Sciatic nerve (tissue), 2 donors: ENCODE data around the gene TDO2. TPM values are rescaled to one million over a fixed set of nuclear protein-coding genes. Genes with fewer than 3 reads are reported as not detected.
"Not testable (repeated sequence)": the region's sequence is repeated elsewhere in the genome, so short reads cannot be mapped to it uniquely, and the experiment has no call there.

Experiments
- ATAC-seq: fragments of 200-7000 bp; cut with Tn5 transposase; one replicate; pipeline ENCODE4 v1.9.1; 2020; ENCODE audit warnings: mild to moderate bottlenecking, moderate library complexity
- DNase-seq: peaks from one replicate; pipeline ENCODE4 v3.0.0-alpha.2; 2020; ENCODE audit warnings: low spot score
- intact Hi-C: fragments of 100-400 bp; cut with DNase I; formaldehyde crosslinking; loops from one replicate; pipeline ENCODE4 v1.14.2; 2022
- total RNA-seq: library from RNA; stranded (reverse); fragmentation: NEBNext Ultra II Directional; extraction: Animal tissue kit (Norgen Biotek cat#: 25700); gene quantifications from one replicate; pipeline ENCODE4 v1.2.1, GENCODE V29; 2021
- donor health status: DM: no; HTN: no; CAD: no.
- donor health status: DM: no; HTN: no; CAD: no.

The TDO2 gene
- total RNA-seq, 1 donor from 2014 or later = not detected

DNA sequence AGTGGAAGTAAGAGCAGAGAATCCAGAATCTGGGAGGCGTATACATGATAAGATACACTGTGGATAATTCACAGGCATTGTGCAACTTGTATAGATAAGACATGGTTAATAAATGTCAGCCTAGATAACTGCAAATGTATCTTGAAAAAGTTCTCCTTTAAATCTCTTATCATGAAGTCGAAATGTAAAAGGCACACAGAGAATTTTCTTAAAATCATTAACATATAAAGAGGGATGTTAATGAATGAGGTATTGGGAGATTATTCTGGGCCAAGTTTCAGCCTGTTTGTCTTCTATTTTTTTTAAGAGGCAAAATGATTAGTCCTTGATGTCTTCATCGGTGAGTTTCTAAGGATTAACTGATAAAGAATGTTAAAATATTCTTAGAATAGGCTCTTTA lies 835 bp downstream of the TDO2 start:
- intact Hi-C loops = no loop called here
- ATAC-seq (no peak), DNase-seq (no peak)

GRCh38 chr4:155906554-155907247 lies 3.2 kb downstream of the TDO2 start:
- ATAC-seq = peak; percentile 62
- intact Hi-C loops = no loop called here
- DNase-seq = peak; percentile 55

GRCh38 chr4:155907556-155907955 lies 4.1 kb downstream of the TDO2 start:
- ATAC-seq (no peak), DNase-seq (no peak)
- intact Hi-C loops = no loop called here

DNA sequence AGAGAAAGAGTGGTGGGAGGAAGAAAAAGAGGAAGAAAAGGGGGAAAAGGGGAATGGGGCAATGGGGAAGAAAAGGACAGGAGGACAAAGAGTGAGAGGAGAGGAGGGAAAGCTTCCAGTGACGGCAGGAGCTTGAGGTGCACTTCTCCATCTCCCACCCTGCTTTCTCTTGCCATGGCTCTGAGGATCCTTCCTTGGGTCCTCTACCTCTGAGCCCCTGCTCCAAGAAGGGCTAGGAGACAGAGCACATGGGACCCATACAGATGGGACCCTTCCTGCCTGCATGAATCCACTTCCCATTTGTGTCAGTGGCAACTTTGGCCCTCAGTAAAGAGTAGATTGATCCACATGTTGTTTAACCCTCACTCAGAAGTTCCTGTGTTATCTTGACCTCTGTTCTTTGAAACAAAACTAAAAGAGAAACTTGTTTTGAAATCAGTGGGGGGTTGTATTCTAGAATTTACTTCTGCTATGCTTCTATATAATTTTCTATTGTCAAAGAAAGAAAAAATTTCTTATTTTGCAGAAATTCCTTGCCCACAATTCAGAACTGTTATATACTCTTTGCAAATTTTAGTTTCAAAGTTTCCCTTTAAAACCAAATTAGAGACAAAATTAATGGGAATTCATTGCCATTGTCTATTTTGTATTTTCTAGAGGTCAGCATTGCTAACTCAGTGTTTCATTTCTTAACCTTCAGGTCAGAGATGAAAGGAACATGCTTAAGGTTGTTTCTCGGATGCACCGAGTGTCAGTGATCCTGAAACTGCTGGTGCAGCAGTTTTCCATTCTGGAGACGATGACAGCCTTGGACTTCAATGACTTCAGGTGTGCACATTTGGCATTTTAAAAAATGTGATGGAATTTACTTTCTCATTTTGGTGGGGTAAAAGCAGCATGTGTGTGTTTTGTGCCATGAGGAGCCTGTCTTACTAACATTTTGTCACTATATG lies 5.0 kb downstream of the TDO2 start:
- no peak for ATAC-seq

DNA sequence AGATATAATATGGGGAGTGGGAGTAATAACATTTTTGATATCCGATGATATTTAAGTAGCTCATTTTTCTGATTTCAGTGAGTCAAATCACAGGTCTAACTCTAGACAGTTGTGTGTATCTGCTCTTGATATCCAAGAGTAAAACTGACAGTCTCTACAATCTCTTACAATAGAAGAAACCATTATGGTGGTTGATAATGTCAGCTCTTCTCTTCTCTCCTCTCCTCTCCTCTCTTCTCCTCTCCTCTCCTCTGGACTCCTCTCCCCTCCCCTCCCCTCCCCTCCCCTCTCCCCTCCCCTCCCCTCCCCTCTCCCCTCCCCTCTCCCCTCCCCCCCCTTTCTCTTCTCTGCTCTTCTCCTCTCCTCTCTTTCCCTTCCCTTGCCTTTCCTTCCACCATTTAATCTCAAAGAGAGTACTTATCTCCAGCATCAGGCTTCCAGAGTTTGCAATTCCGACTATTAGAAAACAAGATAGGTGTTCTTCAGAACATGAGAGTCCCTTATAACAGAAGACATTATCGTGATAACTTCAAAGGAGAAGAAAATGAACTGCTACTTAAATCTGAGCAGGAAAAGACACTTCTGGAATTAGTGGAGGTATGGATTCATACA lies 6.2 kb downstream of the TDO2 start:
- ATAC-seq (no peak), DNase-seq (no peak)
- intact Hi-C loops = no loop called here

More for the DNA sequence above, 5.0 kb downstream of the TDO2 start:
- intact Hi-C loops = no loop called here
- DNase-seq = no peak

GRCh38 chr4:155911905-155912304 lies 8.4 kb downstream of the TDO2 start:
- ATAC-seq (no peak), DNase-seq (no peak)
- intact Hi-C loops = no loop called here

DNA sequence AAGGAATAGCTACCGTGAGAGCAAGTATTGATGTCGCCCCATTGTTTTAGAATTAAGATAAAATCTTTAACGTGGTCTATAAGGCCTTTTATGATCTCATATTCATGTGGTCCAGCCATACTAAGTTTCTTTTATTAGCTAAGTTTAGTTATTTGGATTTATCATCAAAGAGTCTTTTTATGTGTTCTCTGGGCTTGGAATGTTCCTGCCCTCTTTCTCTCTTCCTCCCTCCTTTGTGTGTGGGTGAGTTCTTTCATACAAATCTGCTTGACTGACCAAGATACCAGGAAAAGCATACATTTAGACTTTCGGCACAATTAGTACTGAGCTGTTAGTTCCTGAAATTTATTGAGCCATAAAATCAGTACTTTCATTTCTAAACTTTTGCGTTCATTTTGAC lies 11.3 kb downstream of the TDO2 start:
- intact Hi-C loops = no loop called here
- no peak for DNase-seq
- ATAC-seq = no peak

- DNase-seq (no peak), ATAC-seq (no peak)
- intact Hi-C loops = no loop called here
Measured at GRCh38 chr4:155921597-155921996, 18.1 kb downstream of the TDO2 start.

DNA sequence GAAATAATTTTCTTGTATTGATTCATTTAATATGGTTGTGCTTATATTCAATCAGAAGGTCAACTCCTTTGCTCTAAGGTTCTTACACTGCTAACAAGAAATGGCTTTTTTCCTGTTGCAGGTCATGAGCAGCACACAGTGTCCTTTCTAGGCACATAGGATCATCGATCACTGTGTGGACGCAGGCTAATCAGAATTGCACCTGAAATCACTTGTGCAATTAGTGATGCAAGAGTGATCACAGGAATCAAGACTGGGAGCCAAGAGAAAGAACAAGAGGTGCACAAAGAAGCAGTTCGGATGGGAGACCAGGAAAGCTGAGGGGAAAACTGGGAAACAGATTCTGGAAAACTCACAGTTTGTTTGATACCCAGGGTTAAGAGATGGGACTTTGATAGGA lies 21.1 kb downstream of the TDO2 start:
- intact Hi-C loops = no loop called here
- ATAC-seq = no peak

DNA sequence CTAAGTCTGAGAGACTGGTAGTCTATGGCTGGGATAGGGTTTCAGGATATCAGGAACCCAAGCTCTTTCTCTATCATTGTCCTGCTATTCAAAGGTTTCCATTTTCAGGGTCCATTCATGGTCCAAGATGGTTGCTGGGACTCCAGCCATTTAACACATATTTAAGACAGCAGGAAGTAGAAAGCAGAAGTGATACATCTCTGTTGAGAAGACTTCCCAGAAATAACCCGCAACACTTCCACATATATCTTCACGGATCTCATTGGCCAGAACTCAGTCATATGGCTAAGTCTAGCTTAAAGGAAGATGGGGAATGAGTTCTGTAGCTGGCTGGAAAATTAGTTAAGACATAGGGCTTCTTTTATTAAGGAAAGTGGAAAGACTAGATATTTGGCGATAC lies 26.3 kb downstream of the TDO2 start:
- ATAC-seq (no peak), DNase-seq (no peak)
- intact Hi-C loops = no loop called here

More for the DNA sequence above, 21.1 kb downstream of the TDO2 start:
- DNase-seq = no peak

GRCh38 chr4:155930330-155930729 lies 26.8 kb downstream of the TDO2 start:
- DNase-seq (no peak), ATAC-seq (no peak)
- intact Hi-C loops = no loop called here

- DNase-seq = no peak
- intact Hi-C loops = no loop called here
- no peak for ATAC-seq
Measured at GRCh38 chr4:155931634-155932033, 28.1 kb downstream of the TDO2 start.

- DNase-seq, ATAC-seq, intact Hi-C loops: not testable (repeated sequence)
Measured at GRCh38 chr4:155934634-155935033, 31.1 kb downstream of the TDO2 start.

DNA sequence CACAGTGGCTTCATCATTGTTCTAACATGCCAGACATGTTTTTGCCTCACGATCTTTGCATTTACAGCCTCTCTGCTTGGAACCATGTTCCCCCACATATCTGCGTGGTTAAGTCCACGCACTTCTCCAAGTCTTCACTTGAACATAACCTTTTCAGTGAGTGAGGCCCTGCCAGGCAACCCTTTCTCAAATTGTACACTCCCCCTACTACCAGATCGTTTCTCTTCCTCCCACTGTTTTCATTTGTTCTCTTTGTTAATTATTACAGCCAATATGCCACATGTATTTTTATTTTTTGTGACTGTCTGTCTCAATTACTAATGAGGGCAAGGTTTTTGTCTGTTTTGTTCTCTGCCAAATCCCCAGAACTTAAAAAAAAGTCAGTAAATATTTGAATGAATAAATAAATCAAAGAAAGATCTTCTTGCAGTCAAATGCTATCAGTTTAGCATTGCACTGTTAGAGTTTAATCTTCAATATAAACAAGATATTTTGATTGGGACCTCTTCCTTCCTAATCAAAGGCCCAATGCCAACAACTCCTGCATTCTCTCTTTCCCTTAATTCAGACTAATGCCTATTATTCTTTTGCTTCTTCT lies 32.0 kb downstream of the TDO2 start:
- DNase-seq = no peak
- intact Hi-C loops = no loop called here

DNA sequence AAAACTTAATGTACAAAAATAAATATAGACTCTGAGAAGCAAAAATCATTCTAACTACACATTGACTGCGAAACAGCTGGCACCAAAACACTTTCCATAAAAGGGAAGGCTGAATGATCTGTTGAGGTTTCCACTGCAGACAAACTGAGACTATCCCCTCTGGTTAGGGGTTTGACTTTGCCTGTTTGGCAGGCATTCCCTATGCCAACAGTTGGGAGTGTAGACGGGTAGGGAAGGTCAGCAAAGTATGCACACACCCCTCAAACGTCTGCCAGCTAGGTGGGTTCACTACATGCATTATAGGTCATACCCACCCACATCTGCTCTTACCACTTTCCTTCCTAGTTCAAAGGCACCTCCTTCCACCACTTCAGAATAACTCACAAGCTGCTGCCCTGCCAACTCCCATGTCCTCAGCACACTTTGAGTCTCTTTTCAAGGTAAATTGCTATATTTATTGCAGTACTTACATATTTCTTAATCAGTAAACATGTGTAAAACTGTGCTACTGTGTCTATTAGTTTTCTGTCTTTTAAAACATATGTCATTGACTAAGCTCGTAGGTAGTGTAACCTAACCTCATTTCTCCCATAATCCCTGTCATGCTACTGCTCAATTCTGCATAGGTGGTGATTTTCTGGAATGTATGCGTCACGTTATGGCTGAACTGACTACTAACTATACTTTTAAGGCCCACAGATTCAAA lies 37.7 kb downstream of the TDO2 start:
- intact Hi-C loops = no loop called here
- no peak for DNase-seq
- no peak for ATAC-seq

More for the DNA sequence above, 32.0 kb downstream of the TDO2 start:
- no peak for ATAC-seq

GRCh38 chr4:155941820-155942219 lies 38.3 kb downstream of the TDO2 start:
- DNase-seq (no peak), ATAC-seq (no peak)
- intact Hi-C loops = no loop called here

DNA sequence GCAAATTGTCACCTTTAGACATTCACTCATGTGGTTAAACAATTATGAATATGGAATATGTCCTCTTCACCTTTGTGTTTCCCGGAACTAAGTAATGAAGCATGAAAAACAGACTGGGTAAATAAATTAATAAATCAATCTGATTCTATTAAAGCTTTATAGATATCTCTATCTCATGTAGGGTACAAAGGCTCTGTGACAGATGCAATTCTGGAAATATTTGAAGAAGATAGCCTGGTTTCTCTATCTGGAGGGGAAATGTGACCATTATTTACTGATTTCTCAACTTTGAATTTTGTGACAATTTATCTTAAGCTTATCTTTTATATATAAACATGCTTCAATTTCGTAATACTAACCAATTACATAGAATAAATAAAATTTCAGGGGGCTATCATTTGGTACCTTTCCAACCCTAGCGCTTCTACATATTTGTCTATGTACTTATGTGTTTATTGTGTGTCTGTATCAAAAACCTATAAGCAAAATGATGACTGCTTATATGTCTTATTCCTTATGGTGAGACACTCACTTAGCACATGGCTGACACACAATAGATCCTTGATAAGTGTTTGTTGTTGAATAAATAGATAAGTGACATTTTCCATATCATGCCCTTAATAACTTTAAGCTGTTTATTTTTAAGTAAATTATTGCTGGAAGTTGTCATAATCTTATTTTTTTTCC lies 40.3 kb downstream of the TDO2 start:
- no peak for ATAC-seq
- DNase-seq = no peak
- intact Hi-C loops = no loop called here

GRCh38 chr4:155944516-155944915 lies 41.0 kb downstream of the TDO2 start:
- intact Hi-C loops = no loop called here
- DNase-seq = no peak
- ATAC-seq = no peak
